Measurements from ENCODE around the gene GLI3. TPM values are rescaled to one million over a fixed set of nuclear protein-coding genes. Genes with fewer than 3 reads are reported as not detected.

Gene GLI3
- polyA plus RNA-seq, 1 of the 3 experiments (the other 2 are of a cell fraction), result 0.08 TPM

- TF ChIP-seq MAX (IDR thresholded peaks at IDR 0.05; ENCODE audit: low read depth) (no peak), MEF2A (IDR thresholded peaks at IDR 0.05; ENCODE audit: borderline replicate concordance, low read depth) (no peak), MXI1 (IDR thresholded peaks at IDR 0.05; ENCODE audit: low read depth, low read length) (no peak), FOXJ3 (CRISPR knock-in tag; IDR thresholded peaks at IDR 0.05) (no peak), CHD2 (IDR thresholded peaks at IDR 0.05; ENCODE audit: low read length, partially characterized antibody) (no peak)
Measured at GRCh38 chr7:42240416-42240815, 3.4 kb upstream of the GLI3 start (continued).

- no peak overlapping the region for H3K9ac ChIP-seq
- no peak for DNase-seq
Measured at GRCh38 chr7:42238709-42239366, 1.8 kb upstream of the GLI3 start.

More at GRCh38 chr7:42238709-42239366, 1.8 kb upstream of the GLI3 start:
- no peaks in the 10 kb centered on the region for H3K9me3 ChIP-seq
- TF ChIP-seq TEAD4 (IDR thresholded peaks at IDR 0.05; ENCODE audit: borderline replicate concordance, insufficient read depth) (no peak), RAD21 (IDR thresholded peaks at IDR 0.05; ENCODE audit: low read length) (no peak), RXRA (IDR thresholded peaks at IDR 0.05; ENCODE audit: borderline replicate concordance, low read depth) (no peak), FOXM1 (IDR thresholded peaks at IDR 0.05; ENCODE audit: low read depth) (no peak), GATA2 (CRISPR knock-in tag; IDR thresholded peaks at IDR 0.05) (no peak), NRF1 (IDR thresholded peaks at IDR 0.05; ENCODE audit: low read depth, low read length) (no peak), NFIC (IDR thresholded peaks at IDR 0.05; ENCODE audit: borderline replicate concordance) (no peak), CHD2 (IDR thresholded peaks at IDR 0.05; ENCODE audit: low read length, partially characterized antibody) (no peak), SIN3A (IDR thresholded peaks at IDR 0.05; ENCODE audit: borderline replicate concordance, low read depth, low read length) (no peak), USF1 (IDR thresholded peaks at IDR 0.05; ENCODE audit: borderline replicate concordance, low read depth) (no peak), PBX3 (IDR thresholded peaks at IDR 0.05) (no peak), MXI1 (IDR thresholded peaks at IDR 0.05; ENCODE audit: low read depth, low read length) (no peak)
- H3K9me2 ChIP-seq, result no peaks in the 10 kb centered on the region
- peaks cover 85% of the 10 kb centered on the region for H3K27me3 ChIP-seq (ENCODE audit: insufficient read depth)
- H3F3A ChIP-seq (replicated peaks; ENCODE audit: insufficient read depth), result peaks cover 7% of the 10 kb centered on the region
- H3K27ac ChIP-seq (ENCODE audit: low read depth in 2 of 2, low read length in 1 of 2), result no peak overlapping the region
- CTCF ChIA-PET, result interaction anchor here (1.0 kb wide), 1 partner anchor 298 kb away, joined by 3 read pairs; no protein-coding TSS in a partner anchor
- H3K4me1 ChIP-seq (ENCODE audit: control insufficient read depth in 1 of 2, insufficient read depth in 2 of 2, low read depth in 1 of 2, low read length in 1 of 2), result peaks cover 0 to 4% of the 10 kb centered on the region in 2 experiments; a peak in 2 of 4 replicates
- H3K4me3 ChIP-seq (ENCODE audit: low read depth in 2 of 2, low read length in 1 of 2), result no peak overlapping the region
- no peaks in the 10 kb centered on the region for H3K36me3 ChIP-seq (replicated peaks in 1 of 2; ENCODE audit: control insufficient read depth in 1 of 2, insufficient read depth in 2 of 2, low read length in 1 of 2)
- H4K20me1 ChIP-seq (ENCODE audit: insufficient read depth), result no peaks in the 10 kb centered on the region
- WGBS (ENCODE audit: low lambda C conversion rate), result 18% methylated on average over 15 of the region's 15 CpGs
- peak overlapping the region; percentile 64; the same call in 1 of the 2 replicates for H3K4me2 ChIP-seq
- no peak overlapping the region for H2AFZ ChIP-seq (ENCODE audit: low read depth)
- POLR2A ChIA-PET, result no interaction called here
- no peaks in the 10 kb centered on the region for H3K79me2 ChIP-seq (ENCODE audit: insufficient read depth)

Measured in SK-N-SH (cell line).